Stimulated activated CD4-positive, alpha-beta T cell treated with anti-CD3 and anti-CD28 coated beads, TNF-alpha, amount 100 ng/mL, for 48 hours (primary cell): ENCODE results near the gene SLFN14.
"Not testable (repeated sequence)": the region's sequence is repeated elsewhere in the genome, so short reads cannot be mapped to it uniquely, and the experiment has no call there.

Experiments used
- DNase-seq, 3 donors: peaks; one replicate each; pipeline ENCODE4 v3.0.0-alpha.2; 2020; ENCODE audit warnings: low read depth in 3 of 3

SLFN14 gene

GRCh38 chr17:35559495-35560210, 966 bp downstream of the SLFN14 start:
- no peak for DNase-seq

- DNase-seq = no peak
Measured at GRCh38 chr17:35557353-35557752, 3.3 kb downstream of the SLFN14 start.

- no peak for DNase-seq
Measured at GRCh38 chr17:35555691-35556090, 4.9 kb downstream of the SLFN14 start.

DNA sequence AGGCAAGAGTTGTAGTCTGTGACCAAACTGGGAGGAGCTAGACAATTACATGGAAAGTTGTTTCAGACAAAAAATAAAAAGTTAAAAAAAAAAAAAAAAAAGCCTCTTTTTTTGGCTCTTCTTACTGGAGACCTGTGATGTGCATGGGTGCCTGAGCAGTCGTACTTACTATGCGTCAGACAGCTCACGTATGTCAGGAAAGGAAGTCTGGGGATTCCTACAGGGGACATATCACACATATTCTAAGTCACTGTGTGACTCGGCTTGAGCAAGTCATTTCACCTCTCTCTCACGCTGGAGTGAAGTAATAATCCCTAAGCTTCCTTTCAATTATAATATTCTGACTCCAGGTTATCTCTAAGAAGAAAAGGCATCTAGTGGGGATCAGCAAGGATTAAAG, 6.0 kb downstream of the SLFN14 start:
- DNase-seq = no peak

DNA sequence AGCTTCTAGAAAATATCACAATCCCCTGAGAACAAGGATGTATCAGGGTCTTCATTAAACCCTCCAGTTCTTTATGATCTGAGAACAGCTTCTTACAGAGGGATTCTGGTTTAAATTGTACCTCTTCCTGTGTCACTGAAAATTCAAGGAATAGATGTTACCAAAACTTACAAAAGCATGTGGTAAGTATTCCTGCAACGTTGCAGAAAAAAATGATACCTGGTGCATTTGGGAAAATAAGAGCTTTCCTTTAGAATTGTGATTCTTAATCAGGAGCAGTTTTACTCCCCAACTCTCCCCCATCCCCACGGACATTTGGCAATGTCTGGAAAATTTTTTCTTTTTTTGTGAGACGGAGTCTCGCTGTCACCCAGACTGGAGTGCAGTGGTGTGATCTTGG, 7.3 kb downstream of the SLFN14 start:
- DNase-seq = no peak

GRCh38 chr17:35548978-35549377, 11.6 kb downstream of the SLFN14 start:
- no peak for DNase-seq

- DNase-seq = no peak
Measured at GRCh38 chr17:35548208-35548810, 12.3 kb downstream of the SLFN14 start.

GRCh38 chr17:35546487-35546886, 14.1 kb downstream of the SLFN14 start:
- DNase-seq = no peak

DNA sequence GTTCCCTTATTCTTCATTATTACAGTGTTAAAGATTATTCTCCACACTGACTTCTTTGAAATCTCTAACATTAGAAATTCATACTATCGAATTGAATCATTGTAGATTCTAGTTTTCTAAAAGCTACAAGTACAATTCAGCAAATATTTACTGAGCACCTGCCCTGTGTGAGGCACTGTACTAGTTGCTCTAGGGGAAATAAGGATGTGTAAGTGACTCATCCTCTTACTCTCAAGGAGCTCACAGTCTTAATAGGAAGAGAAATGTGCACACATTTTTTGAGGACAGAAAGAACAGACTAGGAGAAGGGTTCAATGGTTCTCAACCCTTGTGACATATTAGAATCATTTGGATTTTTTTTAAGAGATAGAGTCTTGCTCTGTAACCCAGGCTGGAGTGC, 15.5 kb downstream of the SLFN14 start:
- DNase-seq = no peak

DNA sequence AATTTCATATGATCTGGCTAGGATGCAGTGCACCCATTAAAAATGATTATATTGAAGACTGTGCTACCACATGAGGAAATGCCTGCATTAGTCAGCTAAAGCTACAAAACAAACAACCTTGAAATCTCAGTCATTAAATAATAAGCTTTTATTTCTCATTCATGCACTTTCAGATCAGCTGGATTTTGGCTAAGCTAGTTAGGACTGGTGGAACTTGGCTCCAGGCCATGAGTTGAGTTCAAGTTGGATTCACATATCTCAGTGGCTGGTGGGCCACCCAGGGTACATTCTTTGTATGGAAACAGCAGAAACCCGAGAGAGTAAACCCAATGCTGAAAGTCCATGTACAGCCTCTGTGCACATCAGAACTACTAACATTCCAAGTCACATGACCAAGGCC, 16.8 kb downstream of the SLFN14 start:
- no peak for DNase-seq

GRCh38 chr17:35542990-35543389, 17.6 kb downstream of the SLFN14 start:
- no peak for DNase-seq

DNA sequence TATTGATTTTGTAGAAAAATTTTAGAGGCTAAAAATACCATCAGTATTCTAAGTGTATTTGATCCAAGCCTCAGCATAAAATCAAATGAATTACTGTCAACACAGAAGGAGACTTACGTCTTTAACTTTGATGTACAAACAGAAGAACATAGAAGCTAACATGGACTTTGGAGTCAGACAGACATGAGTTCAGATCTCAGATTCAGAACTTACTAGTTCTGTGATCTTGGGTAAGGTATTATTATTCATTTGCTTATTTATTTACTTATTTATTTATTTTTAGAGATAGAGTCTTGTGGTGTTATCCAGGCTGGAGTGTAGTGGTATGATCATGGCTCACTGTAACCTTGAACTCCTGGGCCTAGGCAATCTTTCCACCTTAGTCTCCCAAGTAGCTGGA, 19.2 kb downstream of the SLFN14 start:
- DNase-seq = no peak

DNA sequence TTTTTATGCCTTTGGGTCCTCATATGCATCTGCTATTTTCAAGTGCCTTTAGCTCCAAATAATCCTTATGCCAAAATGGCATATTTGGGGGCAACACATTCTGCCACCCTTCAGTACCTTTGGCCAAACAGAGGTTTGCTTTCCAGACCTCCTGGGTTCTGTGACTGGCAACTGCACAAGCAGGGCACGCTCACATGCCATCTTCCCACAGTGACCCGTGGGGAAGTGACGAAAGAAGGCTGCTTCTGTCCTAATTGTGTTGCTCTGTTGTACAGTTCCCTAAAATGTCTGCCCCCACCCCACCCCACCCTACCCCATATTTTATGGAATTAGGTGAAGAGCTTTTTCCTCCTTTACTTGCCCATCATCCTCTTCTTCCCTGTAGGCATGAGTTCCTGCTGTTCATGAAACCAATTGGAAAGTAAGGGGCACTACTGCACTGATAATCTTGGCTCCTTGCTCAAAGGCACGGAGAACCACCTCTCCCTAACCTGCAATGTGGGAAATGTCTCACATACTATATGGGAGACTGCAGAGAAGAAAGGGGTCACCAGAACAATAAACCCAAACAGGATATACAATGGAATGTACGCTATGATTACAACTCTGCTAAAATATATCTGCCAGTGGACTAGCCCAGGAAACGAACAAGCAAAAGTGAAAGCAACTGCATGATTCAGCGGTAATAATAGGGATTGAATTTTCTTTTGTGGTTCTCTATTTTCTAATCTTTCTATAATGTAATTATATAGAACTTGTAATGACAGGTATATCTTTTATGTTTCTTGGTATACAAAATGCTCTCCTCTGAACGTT, 19.8 kb downstream of the SLFN14 start:
- no peak for DNase-seq

DNA sequence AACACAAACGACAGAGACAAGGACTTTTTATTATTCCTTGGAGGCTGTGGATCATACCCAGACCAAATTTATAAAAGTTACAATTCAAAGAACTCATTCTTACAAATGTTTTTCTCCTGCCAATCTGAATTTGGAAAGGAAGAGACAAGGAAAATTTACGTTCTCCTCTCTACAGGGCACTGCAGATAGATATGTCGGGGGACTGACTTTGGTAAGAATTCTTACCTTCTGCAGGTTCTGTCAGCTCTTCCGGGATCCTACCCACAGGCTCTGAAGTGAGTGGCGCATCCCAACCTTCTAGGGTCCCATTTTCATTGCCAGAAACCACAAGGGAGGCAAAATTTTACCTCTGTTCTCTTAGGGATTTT, 21.0 kb downstream of the SLFN14 start:
- no peak for DNase-seq

DNA sequence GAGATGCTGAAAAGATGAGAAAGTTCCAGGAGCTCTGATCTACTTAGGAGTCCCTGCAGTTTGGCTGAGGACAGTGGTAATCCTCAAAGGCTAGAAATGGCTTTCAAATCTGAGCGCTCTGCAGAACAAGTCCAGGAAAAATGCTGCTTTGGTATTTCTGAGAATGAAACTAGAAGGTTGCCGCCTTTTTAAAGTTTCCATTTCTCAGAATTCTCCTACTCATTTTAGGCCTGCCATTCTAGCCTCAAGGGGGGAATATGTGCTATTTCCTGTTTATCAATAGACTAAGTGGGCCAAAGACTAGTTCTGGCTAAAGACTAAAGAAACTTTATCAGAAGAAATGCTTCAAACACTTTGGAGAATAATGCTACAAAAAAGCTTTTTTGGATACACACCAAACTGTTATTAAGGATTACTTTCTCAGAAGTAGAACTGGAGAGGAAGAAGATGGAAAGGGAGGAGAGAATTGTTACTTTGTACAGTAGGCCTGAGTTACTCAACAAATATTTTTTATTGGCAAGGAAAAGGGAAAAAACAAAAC, 22.9 kb downstream of the SLFN14 start, which contains the start of gene SLFN12L:
Gene SLFN12L (minus strand): TSS at position 78 of the 541 bp plus-strand sequence. CDS start 15,314 bp downstream, outside the sequence.
- no peak for DNase-seq

- DNase-seq = no peak
Measured at GRCh38 chr17:35536664-35537171, 23.9 kb downstream of the SLFN14 start.

DNA sequence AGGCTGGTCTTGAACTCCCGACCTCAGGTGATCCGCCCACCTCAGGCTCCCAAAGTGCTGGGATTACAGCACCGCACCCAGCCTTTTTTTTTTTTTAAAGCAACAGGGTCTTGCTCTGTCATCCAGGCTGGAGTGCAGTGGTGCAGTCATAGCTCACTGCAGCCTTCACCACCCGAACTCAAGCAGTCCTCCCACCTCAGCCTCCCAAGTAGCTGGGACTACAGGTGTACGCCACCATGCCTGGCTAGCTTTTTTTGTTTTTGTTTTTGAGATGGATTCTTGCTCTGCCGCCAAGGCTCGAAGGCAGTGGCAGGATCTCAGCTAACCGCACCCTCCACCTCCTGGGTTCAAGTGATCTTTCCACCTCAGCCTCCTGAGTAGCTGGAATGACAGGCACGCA, 25.2 kb downstream of the SLFN14 start:
- not testable (repeated sequence) for DNase-seq

DNA sequence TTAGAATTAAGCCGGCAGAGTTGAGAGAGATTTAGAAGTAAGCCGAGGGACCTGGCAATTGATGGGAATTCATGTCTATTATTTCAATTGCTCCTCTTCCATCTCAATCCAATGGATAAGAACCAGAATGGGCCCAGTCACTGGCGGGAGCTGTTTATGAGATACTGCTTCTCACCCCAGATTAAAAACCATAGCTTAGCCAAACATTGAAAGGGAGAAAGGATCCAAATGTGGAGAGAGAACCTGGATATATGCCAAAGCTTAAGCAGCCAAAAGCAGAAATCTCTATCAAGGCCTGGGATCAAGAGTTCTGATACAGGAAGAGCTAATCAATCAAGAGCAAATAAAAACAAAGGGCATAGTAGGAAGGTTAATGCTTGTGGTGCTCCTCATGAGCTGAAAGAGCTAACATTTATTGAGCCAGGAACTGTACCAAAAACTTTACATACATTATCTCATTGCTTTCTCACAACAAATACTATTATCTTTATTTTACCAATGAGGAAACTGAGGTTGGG, 26.0 kb downstream of the SLFN14 start:
- no peak for DNase-seq

DNA sequence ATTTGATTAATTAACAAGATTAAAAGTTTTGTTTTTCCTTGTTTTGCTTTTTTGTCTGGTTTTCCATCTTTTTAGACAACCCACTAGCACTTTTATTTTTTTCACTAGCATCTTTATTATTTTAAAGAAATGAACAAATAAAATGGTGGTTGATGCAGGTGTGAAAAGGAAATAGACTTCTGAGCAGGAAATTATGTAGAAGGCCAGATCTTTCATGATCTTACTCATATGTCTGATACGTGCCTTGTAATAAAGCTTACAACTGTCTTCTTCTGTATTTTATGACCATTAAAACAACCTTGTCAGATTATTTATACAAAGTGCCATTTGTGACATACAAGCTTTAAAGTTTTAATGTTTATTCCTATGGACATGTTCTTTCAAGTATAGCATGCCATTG, 29.5 kb downstream of the SLFN14 start:
- DNase-seq = no peak

- DNase-seq = no peak
Measured at GRCh38 chr17:35529866-35530265, 30.8 kb downstream of the SLFN14 start.

DNA sequence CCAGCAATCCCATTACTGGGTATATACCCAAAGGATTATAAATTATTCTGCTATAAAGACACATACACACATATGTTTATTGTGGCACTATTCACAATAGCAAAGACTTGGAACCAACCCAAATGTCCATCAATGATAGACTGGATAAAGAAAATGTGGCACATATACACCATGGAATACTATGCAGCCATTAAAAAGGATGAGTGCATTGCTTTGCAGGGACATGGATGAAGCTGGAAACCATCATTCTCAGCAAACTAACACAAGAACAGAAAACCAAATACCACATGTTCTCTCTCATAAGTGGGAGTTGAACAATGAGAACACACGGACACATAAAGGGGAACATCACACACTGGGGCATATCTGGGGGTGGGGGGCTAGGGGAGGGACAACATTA, 31.3 kb downstream of the SLFN14 start:
- not testable (repeated sequence) for DNase-seq

DNA sequence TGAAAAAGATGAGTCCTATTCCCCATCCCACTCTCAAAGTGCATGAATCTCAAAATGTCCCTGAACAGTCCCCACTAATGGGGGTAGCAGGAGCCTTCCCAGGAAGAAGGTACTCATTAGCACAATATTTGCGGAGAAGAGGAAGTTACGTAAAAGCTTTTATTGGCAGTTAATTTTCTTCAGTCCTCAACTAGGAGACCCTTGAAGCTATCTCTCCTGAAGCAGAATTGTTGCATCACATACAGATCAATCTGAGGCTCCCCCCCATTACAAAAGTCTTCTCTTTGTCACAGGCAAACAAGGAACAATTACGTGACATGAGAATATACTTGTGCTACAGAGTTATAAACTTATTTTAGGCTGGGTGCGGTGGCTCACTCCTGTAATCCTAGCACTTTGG, 37.3 kb downstream of the SLFN14 start:
- no peak for DNase-seq
